Measurements from ENCODE around the gene SLCO2A1. TPM values are rescaled to one million over a fixed set of nuclear protein-coding genes. Genes with fewer than 3 reads are reported as not detected.

The SLCO2A1 gene
- total and polyA plus RNA-seq, 2 experiments from 2014 or later: 0.31 to 1.0 TPM

GRCh38 chr3:134028486-134029255, 1.1 kb downstream of the SLCO2A1 start:
- H3K9me3 Mint-ChIP-seq: no peaks in the 10 kb centered on the region; the same call in 2 of the 3 replicates
- Histone ChIP-seq H3K27ac (ENCODE audit: low read depth) (no peak overlapping the region), H3K4me3 (peak overlapping the region; percentile 72), H2AFZ (peak overlapping the region; percentile 93), H3K27me3 (ENCODE audit: insufficient read depth) (peaks cover 48% of the 10 kb centered on the region), H3K36me3 (ENCODE audit: insufficient read depth) (no peaks in the 10 kb centered on the region), H3F3A (replicated peaks; ENCODE audit: low read depth) (no peaks in the 10 kb centered on the region), H4K20me1 (replicated peaks; ENCODE audit: insufficient read depth) (no peaks in the 10 kb centered on the region), H3K4me1 (ENCODE audit: insufficient read depth) (peaks cover 7% of the 10 kb centered on the region; the same call in 1 of the 2 replicates), H3K79me2 (replicated peaks; ENCODE audit: insufficient read depth) (no peaks in the 10 kb centered on the region), H3K4me2 (peak overlapping the region; percentile 92), H3K9me2 (ENCODE audit: insufficient read depth) (no peaks in the 10 kb centered on the region; the same call in 1 of the 2 replicates)
- ATAC-seq: peak; percentile 19
- H3K27me3 Mint-ChIP-seq (ENCODE audit: insufficient read depth, low read depth, poor library complexity): peaks cover 33% of the 10 kb centered on the region
- no peak overlapping the region for H3K27ac Mint-ChIP-seq
- H3K4me1 Mint-ChIP-seq: peaks cover 17% of the 10 kb centered on the region
- H3K36me3 Mint-ChIP-seq (ENCODE audit: low read depth): no peaks in the 10 kb centered on the region
- TF ChIP-seq REST (IDR thresholded peaks at IDR 0.05; ENCODE audit: unreplicated experiment) (no peak), ETS1 (IDR thresholded peaks at IDR 0.05) (no peak), ZNF462 (CRISPR knock-in tag; IDR thresholded peaks at IDR 0.05) (no peak), JUNB (IDR thresholded peaks at IDR 0.05; ENCODE audit: unreplicated experiment) (no peak), NANOG (IDR thresholded peaks at IDR 0.05; ENCODE audit: borderline replicate concordance) (no peak), EZH2 (IDR thresholded peaks at IDR 0.05; ENCODE audit: low read depth, unreplicated experiment) (no peak), STAT1 (IDR thresholded peaks at IDR 0.05; ENCODE audit: unreplicated experiment) (no peak), EZH2phosphoT487 (IDR thresholded peaks at IDR 0.05; ENCODE audit: unreplicated experiment) (no peak), ZNF331 (CRISPR knock-in tag; IDR thresholded peaks at IDR 0.05; ENCODE audit: low read depth) (no peak), POLR2AphosphoS5 (IDR thresholded peaks at IDR 0.05; ENCODE audit: low read depth) (no peak), CREB1 (CRISPR knock-in tag; IDR thresholded peaks at IDR 0.05; ENCODE audit: low read depth) (no peak), ZNF114 (CRISPR knock-in tag; IDR thresholded peaks at IDR 0.05) (no peak), CTCF (conservative IDR thresholded peaks at IDR 0.05; ENCODE audit: low read depth in 2 of 2) (no peak)
- DNase-seq (ENCODE audit: low spot score): peak; percentile 45
- H3K4me3 Mint-ChIP-seq: peak overlapping the region; percentile 95

Data from GM23338 (cell line).